ENCODE measurements around the gene SPATA16. TPM values are rescaled to one million over a fixed set of nuclear protein-coding genes. Genes with fewer than 3 reads are reported as not detected.

SPATA16 gene
- total and polyA plus RNA-seq, 2 experiments from 2014 or later, result not detected

DNA sequence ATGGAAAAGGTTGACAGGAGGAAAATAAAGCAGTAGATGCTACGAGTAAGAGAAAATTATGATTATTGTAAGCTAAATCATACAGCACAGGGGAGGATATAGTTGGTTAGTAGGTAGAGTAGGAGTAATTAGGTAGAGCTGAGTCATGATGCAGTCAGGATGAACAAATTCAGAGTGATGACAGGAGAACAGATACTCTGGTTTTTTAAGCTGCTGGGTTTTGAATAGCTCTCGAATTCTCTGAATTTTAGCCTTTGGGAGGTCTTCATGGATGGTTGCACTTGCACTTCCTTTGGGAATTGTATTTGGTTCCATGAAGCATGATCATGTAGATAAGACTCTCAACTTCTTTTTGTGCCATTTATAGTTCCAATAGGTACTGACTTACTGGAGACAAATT, 294.3 kb downstream of the SPATA16 start:
- Mint-ChIP-seq H3K4me1 (no peaks in the 10 kb centered on the region), H3K36me3 (ENCODE audit: low read depth) (no peaks in the 10 kb centered on the region), H3K4me3 (no peak overlapping the region), H3K27me3 (ENCODE audit: insufficient read depth, low read depth, poor library complexity) (no peaks in the 10 kb centered on the region), H3K27ac (no peak overlapping the region), H3K9me3 (no peaks in the 10 kb centered on the region)
- ATAC-seq (no peak), DNase-seq (ENCODE audit: low spot score) (no peak)
- Histone ChIP-seq H2AFZ (no peak overlapping the region), H3K36me3 (ENCODE audit: insufficient read depth) (no peaks in the 10 kb centered on the region), H4K20me1 (replicated peaks; ENCODE audit: insufficient read depth) (no peaks in the 10 kb centered on the region), H3K4me3 (no peak overlapping the region), H3K79me2 (replicated peaks; ENCODE audit: insufficient read depth) (no peaks in the 10 kb centered on the region), H3F3A (replicated peaks; ENCODE audit: low read depth) (no peaks in the 10 kb centered on the region), H3K4me1 (ENCODE audit: insufficient read depth) (no peaks in the 10 kb centered on the region), H3K27ac (ENCODE audit: low read depth) (no peak overlapping the region), H3K9me2 (ENCODE audit: insufficient read depth) (no peaks in the 10 kb centered on the region), H3K4me2 (no peak overlapping the region), H3K27me3 (ENCODE audit: insufficient read depth) (no peaks in the 10 kb centered on the region)
- TF ChIP-seq JUNB (IDR thresholded peaks at IDR 0.05; ENCODE audit: unreplicated experiment) (no peak), EZH2phosphoT487 (IDR thresholded peaks at IDR 0.05; ENCODE audit: unreplicated experiment) (no peak), STAT1 (IDR thresholded peaks at IDR 0.05; ENCODE audit: unreplicated experiment) (no peak), CREB1 (CRISPR knock-in tag; IDR thresholded peaks at IDR 0.05; ENCODE audit: low read depth) (no peak), ZNF331 (CRISPR knock-in tag; IDR thresholded peaks at IDR 0.05; ENCODE audit: low read depth) (no peak), POLR2AphosphoS5 (IDR thresholded peaks at IDR 0.05; ENCODE audit: low read depth) (no peak), CTCF (conservative IDR thresholded peaks at IDR 0.05; ENCODE audit: low read depth in 2 of 2) (no peak), EZH2 (IDR thresholded peaks at IDR 0.05; ENCODE audit: low read depth, unreplicated experiment) (no peak), NANOG (IDR thresholded peaks at IDR 0.05; ENCODE audit: borderline replicate concordance) (no peak), ZNF114 (CRISPR knock-in tag; IDR thresholded peaks at IDR 0.05) (no peak)
- TF ChIP-seq, protein P1, sequence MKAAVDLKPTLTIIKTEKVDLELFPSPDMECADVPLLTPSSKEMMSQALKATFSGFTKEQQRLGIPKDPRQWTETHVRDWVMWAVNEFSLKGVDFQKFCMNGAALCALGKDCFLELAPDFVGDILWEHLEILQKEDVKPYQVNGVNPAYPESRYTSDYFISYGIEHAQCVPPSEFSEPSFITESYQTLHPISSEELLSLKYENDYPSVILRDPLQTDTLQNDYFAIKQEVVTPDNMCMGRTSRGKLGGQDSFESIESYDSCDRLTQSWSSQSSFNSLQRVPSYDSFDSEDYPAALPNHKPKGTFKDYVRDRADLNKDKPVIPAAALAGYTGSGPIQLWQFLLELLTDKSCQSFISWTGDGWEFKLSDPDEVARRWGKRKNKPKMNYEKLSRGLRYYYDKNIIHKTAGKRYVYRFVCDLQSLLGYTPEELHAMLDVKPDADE (IDR thresholded peaks at IDR 0.05), result no peak
- TF ChIP-seq, protein P2, sequence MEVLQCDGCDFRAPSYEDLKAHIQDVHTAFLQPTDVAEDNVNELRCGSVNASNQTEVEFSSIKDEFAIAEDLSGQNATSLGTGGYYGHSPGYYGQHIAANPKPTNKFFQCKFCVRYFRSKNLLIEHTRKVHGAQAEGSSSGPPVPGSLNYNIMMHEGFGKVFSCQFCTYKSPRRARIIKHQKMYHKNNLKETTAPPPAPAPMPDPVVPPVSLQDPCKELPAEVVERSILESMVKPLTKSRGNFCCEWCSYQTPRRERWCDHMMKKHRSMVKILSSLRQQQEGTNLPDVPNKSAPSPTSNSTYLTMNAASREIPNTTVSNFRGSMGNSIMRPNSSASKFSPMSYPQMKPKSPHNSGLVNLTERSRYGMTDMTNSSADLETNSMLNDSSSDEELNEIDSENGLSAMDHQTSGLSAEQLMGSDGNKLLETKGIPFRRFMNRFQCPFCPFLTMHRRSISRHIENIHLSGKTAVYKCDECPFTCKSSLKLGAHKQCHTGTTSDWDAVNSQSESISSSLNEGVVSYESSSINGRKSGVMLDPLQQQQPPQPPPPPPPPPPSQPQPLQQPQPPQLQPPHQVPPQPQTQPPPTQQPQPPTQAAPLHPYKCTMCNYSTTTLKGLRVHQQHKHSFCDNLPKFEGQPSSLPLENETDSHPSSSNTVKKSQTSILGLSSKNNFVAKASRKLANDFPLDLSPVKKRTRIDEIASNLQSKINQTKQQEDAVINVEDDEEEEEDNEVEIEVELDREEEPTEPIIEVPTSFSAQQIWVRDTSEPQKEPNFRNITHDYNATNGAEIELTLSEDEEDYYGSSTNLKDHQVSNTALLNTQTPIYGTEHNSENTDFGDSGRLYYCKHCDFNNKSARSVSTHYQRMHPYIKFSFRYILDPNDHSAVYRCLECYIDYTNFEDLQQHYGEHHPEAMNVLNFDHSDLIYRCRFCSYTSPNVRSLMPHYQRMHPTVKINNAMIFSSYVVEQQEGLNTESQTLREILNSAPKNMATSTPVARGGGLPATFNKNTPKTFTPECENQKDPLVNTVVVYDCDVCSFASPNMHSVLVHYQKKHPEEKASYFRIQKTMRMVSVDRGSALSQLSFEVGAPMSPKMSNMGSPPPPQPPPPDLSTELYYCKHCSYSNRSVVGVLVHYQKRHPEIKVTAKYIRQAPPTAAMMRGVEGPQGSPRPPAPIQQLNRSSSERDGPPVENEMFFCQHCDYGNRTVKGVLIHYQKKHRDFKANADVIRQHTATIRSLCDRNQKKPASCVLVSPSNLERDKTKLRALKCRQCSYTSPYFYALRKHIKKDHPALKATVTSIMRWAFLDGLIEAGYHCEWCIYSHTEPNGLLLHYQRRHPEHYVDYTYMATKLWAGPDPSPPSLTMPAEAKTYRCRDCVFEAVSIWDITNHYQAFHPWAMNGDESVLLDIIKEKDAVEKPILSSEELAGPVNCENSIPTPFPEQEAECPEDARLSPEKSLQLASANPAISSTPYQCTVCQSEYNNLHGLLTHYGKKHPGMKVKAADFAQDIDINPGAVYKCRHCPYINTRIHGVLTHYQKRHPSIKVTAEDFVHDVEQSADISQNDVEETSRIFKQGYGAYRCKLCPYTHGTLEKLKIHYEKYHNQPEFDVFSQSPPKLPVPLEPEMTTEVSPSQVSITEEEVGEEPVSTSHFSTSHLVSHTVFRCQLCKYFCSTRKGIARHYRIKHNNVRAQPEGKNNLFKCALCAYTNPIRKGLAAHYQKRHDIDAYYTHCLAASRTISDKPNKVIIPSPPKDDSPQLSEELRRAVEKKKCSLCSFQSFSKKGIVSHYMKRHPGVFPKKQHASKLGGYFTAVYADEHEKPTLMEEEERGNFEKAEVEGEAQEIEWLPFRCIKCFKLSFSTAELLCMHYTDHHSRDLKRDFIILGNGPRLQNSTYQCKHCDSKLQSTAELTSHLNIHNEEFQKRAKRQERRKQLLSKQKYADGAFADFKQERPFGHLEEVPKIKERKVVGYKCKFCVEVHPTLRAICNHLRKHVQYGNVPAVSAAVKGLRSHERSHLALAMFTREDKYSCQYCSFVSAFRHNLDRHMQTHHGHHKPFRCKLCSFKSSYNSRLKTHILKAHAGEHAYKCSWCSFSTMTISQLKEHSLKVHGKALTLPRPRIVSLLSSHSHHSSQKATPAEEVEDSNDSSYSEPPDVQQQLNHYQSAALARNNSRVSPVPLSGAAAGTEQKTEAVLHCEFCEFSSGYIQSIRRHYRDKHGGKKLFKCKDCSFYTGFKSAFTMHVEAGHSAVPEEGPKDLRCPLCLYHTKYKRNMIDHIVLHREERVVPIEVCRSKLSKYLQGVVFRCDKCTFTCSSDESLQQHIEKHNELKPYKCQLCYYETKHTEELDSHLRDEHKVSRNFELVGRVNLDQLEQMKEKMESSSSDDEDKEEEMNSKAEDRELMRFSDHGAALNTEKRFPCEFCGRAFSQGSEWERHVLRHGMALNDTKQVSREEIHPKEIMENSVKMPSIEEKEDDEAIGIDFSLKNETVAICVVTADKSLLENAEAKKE (CRISPR knock-in tag; IDR thresholded peaks at IDR 0.05), result no peak
- TF ChIP-seq, protein P3, sequence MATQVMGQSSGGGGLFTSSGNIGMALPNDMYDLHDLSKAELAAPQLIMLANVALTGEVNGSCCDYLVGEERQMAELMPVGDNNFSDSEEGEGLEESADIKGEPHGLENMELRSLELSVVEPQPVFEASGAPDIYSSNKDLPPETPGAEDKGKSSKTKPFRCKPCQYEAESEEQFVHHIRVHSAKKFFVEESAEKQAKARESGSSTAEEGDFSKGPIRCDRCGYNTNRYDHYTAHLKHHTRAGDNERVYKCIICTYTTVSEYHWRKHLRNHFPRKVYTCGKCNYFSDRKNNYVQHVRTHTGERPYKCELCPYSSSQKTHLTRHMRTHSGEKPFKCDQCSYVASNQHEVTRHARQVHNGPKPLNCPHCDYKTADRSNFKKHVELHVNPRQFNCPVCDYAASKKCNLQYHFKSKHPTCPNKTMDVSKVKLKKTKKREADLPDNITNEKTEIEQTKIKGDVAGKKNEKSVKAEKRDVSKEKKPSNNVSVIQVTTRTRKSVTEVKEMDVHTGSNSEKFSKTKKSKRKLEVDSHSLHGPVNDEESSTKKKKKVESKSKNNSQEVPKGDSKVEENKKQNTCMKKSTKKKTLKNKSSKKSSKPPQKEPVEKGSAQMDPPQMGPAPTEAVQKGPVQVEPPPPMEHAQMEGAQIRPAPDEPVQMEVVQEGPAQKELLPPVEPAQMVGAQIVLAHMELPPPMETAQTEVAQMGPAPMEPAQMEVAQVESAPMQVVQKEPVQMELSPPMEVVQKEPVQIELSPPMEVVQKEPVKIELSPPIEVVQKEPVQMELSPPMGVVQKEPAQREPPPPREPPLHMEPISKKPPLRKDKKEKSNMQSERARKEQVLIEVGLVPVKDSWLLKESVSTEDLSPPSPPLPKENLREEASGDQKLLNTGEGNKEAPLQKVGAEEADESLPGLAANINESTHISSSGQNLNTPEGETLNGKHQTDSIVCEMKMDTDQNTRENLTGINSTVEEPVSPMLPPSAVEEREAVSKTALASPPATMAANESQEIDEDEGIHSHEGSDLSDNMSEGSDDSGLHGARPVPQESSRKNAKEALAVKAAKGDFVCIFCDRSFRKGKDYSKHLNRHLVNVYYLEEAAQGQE (IDR thresholded peaks at IDR 0.05; ENCODE audit: unreplicated experiment), result no peak
